ENCODE measurements around the gene BUB3.

The BUB3 gene

GRCh38 chr10:123145542-123146012 lies 8.6 kb upstream of the BUB3 start:
- no peak overlapping the region for H3K27ac Mint-ChIP-seq
- H3K36me3 Mint-ChIP-seq (ENCODE audit: insufficient read depth), result peaks cover 10% of the 10 kb centered on the region
- DNase-seq (no peak), ATAC-seq (replicated peaks) (no peak)
- H3K4me3 Mint-ChIP-seq, result peak overlapping the region; percentile 43 to 54
- peaks cover 36 to 39% of the 10 kb centered on the region in 2 donors for H3K4me1 Mint-ChIP-seq (ENCODE audit: low read depth in 2 of 2)
- H3K9me3 Mint-ChIP-seq, result no peaks in the 10 kb centered on the region
- peaks cover 78 to 94% of the 10 kb centered on the region in 2 donors for H3K27me3 Mint-ChIP-seq

GRCh38 chr10:123146013-123146893 lies 7.9 kb upstream of the BUB3 start:
- Mint-ChIP-seq H3K4me3 (peak overlapping the region; percentile 54 to 58), H3K4me1 (ENCODE audit: low read depth in 2 of 2) (peaks cover 35 to 39% of the 10 kb centered on the region in 2 donors), H3K9me3 (no peaks in the 10 kb centered on the region), H3K36me3 (ENCODE audit: insufficient read depth) (peaks cover 10% of the 10 kb centered on the region), H3K27me3 (peaks cover 71 to 94% of the 10 kb centered on the region in 2 donors), H3K27ac (no peak overlapping the region)
- ATAC-seq (replicated peaks), result no peak
- DNase-seq, result no peak

GRCh38 chr10:123146894-123147634 lies 7.1 kb upstream of the BUB3 start:
- Mint-ChIP-seq H3K4me1 (ENCODE audit: low read depth in 2 of 2) (peaks cover 35% of the 10 kb centered on the region in 2 donors), H3K27me3 (peaks cover 63 to 90% of the 10 kb centered on the region in 2 donors), H3K4me3 (peak overlapping the region; percentile 43 to 58), H3K9me3 (no peaks in the 10 kb centered on the region), H3K27ac (no peak overlapping the region), H3K36me3 (ENCODE audit: insufficient read depth) (peaks cover 9% of the 10 kb centered on the region)
- DNase-seq, result no peak
- no peak for ATAC-seq (replicated peaks)

GRCh38 chr10:123147635-123148413 lies 6.4 kb upstream of the BUB3 start, which contains the start of gene HMX2:
Gene HMX2 (plus strand): TSS chr10:123148136. CDS start chr10:123148379, 243 bp downstream.
- H3K27ac Mint-ChIP-seq, result peak within 1 kb of the TSS in 1 of 2 donors; percentile 5
- H3K9me3 Mint-ChIP-seq, result no peaks in the 10 kb centered on the region

GRCh38 chr10:123148414-123149161 lies 5.6 kb upstream of the BUB3 start:
- Mint-ChIP-seq H3K27me3 (peaks cover 48 to 74% of the 10 kb centered on the region in 2 donors), H3K4me1 (ENCODE audit: low read depth in 2 of 2) (peaks cover 25 to 38% of the 10 kb centered on the region in 2 donors), H3K9me3 (no peaks in the 10 kb centered on the region), H3K4me3 (peak overlapping the region; percentile 68 to 71), H3K27ac (peak overlapping the region in 1 of 2 donors; percentile 5), H3K36me3 (ENCODE audit: insufficient read depth) (peaks cover 6% of the 10 kb centered on the region)
- no peak for DNase-seq
- ATAC-seq (replicated peaks), result no peak

More at GRCh38 chr10:123147635-123148413, 6.4 kb upstream of the BUB3 start, which contains the start of gene HMX2:
- peak within 1 kb of the TSS; percentile 68 to 71 for H3K4me3 Mint-ChIP-seq
- peaks cover 6% of the 10 kb centered on the region for H3K36me3 Mint-ChIP-seq (ENCODE audit: insufficient read depth)
- peaks cover 30 to 35% of the 10 kb centered on the region in 2 donors for H3K4me1 Mint-ChIP-seq (ENCODE audit: low read depth in 2 of 2)
- peaks cover 55 to 82% of the 10 kb centered on the region in 2 donors for H3K27me3 Mint-ChIP-seq
- ATAC-seq (replicated peaks) (peak; percentile 34), DNase-seq (no peak)

- Mint-ChIP-seq H3K27me3 (peaks cover 42 to 69% of the 10 kb centered on the region in 2 donors), H3K27ac (peak overlapping the region in 1 of 2 donors; percentile 5), H3K9me3 (no peaks in the 10 kb centered on the region), H3K36me3 (ENCODE audit: insufficient read depth) (peaks cover 10% of the 10 kb centered on the region), H3K4me1 (ENCODE audit: low read depth in 2 of 2) (peaks cover 30 to 40% of the 10 kb centered on the region in 2 donors), H3K4me3 (peak overlapping the region; percentile 68 to 71)
- ATAC-seq (replicated peaks), result no peak
- no peak for DNase-seq
These were observed 5.0 kb upstream of the BUB3 start for GRCh38 chr10:123149162-123149567.

- DNase-seq, result no peak
- no peaks in the 10 kb centered on the region for H3K9me3 Mint-ChIP-seq
- peak overlapping the region; percentile 68 to 71 for H3K4me3 Mint-ChIP-seq
- peaks cover 13% of the 10 kb centered on the region for H3K36me3 Mint-ChIP-seq (ENCODE audit: insufficient read depth)
- peaks cover 26 to 35% of the 10 kb centered on the region in 2 donors for H3K4me1 Mint-ChIP-seq (ENCODE audit: low read depth in 2 of 2)
- no peak overlapping the region for H3K27ac Mint-ChIP-seq
- no peak for ATAC-seq (replicated peaks)
- H3K27me3 Mint-ChIP-seq, result peaks cover 36 to 63% of the 10 kb centered on the region in 2 donors
These were observed 4.5 kb upstream of the BUB3 start for GRCh38 chr10:123149568-123150270.

GRCh38 chr10:123150271-123150985 lies 3.8 kb upstream of the BUB3 start:
- H3K36me3 Mint-ChIP-seq (ENCODE audit: insufficient read depth), result peaks cover 16% of the 10 kb centered on the region
- no peak overlapping the region for H3K27ac Mint-ChIP-seq

GRCh38 chr10:123150986-123151736 lies 3.0 kb upstream of the BUB3 start:
- no peak overlapping the region for H3K27ac Mint-ChIP-seq
- DNase-seq (no peak), ATAC-seq (replicated peaks) (no peak)
- H3K36me3 Mint-ChIP-seq (ENCODE audit: insufficient read depth), result peaks cover 19% of the 10 kb centered on the region
- H3K27me3 Mint-ChIP-seq, result peaks cover 23 to 49% of the 10 kb centered on the region in 2 donors
- H3K4me1 Mint-ChIP-seq (ENCODE audit: low read depth in 2 of 2), result peaks cover 26 to 35% of the 10 kb centered on the region in 2 donors
- H3K4me3 Mint-ChIP-seq, result peak overlapping the region; percentile 68 to 71
- no peaks in the 10 kb centered on the region for H3K9me3 Mint-ChIP-seq

More at GRCh38 chr10:123150271-123150985, 3.8 kb upstream of the BUB3 start:
- DNase-seq (no peak), ATAC-seq (replicated peaks) (no peak)
- H3K4me1 Mint-ChIP-seq (ENCODE audit: low read depth in 2 of 2), result peaks cover 25 to 36% of the 10 kb centered on the region in 2 donors
- no peaks in the 10 kb centered on the region for H3K9me3 Mint-ChIP-seq
- H3K27me3 Mint-ChIP-seq, result peaks cover 29 to 56% of the 10 kb centered on the region in 2 donors
- H3K4me3 Mint-ChIP-seq, result peak overlapping the region; percentile 68 to 71

- H3K9me3 Mint-ChIP-seq, result no peaks in the 10 kb centered on the region
- no peak overlapping the region for H3K27ac Mint-ChIP-seq
- H3K4me1 Mint-ChIP-seq (ENCODE audit: low read depth in 2 of 2), result peaks cover 29 to 38% of the 10 kb centered on the region in 2 donors
- peaks cover 20 to 43% of the 10 kb centered on the region in 2 donors for H3K27me3 Mint-ChIP-seq
- ATAC-seq (replicated peaks), result no peak
- peaks cover 21% of the 10 kb centered on the region for H3K36me3 Mint-ChIP-seq (ENCODE audit: insufficient read depth)
- H3K4me3 Mint-ChIP-seq, result peak overlapping the region; percentile 68 to 71
- no peak for DNase-seq
These were observed 2.5 kb upstream of the BUB3 start for GRCh38 chr10:123151737-123152135.

All from effector memory CD8-positive, alpha-beta T cell (primary cell).